ENCODE measurements around the gene CAMK1D. TPM values are rescaled to one million over a fixed set of nuclear protein-coding genes. Genes with fewer than 3 reads are reported as not detected.

CAMK1D gene
- total and polyA plus RNA-seq, 4 experiments from 2014 or later: 5.2 to 22.2 (median 19.4) TPM

DNA sequence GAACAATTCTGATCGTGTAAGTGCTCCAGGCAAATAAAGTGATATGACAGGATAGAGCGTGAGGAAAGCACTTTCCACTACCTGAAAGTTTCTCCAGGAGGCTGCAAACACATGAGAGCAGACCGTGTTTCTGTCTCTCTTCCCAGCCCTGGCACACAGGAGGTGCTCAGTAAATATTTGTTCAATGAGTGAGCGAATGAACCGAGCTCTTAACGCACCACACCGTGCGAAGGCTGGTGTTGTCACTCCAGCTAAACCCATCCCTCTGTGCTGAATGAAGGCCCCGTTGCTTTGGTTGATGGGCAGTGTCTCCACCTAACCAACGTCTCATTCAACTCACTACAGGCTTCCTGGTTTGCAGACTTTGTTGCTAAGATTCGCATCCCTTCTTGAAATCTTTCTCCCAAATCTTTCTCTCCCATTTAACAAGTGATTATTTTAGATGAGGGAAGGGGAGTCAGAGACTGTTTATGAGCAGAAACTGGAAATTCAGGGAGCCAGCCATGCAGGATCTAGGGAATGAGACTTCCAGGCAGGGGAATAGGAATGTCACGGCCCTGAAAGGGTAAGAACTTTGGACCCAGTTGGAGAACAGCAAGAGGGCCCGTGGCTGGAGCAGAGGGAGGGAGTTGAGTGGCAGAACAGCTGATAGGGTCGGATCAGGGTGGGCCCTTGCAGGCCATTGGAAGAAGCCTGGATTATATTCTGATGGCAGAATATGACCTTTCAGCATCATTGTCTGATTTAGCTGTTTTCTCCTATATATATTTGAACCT is 282.6 kb downstream of the CAMK1D start:
- H3K27me3 Mint-ChIP-seq: no peaks in the 10 kb centered on the region
- peaks cover 20% of the 10 kb centered on the region for H3K4me1 ChIP-seq (ENCODE audit: insufficient read depth, low read length)
- H3K4me3 ChIP-seq (ENCODE audit: low read length in 2 of 2): no peak overlapping the region
- intact Hi-C loops (cut with micrococcal nuclease): no loop called here
- H3K36me3 Mint-ChIP-seq: peaks cover 0 to 4% of the 10 kb centered on the region in 2 donors
- H3K9me3 ChIP-seq (ENCODE audit: control insufficient read depth in 1 of 2, low read length in 2 of 2): no peaks in the 10 kb centered on the region
- H3K4me1 Mint-ChIP-seq: peaks cover 21 to 41% (median 34%) of the 10 kb centered on the region in 4 donors
- no peak for DNase-seq
- H3K4me3 Mint-ChIP-seq: no peak overlapping the region
- no peak overlapping the region for H3K27ac ChIP-seq (ENCODE audit: low read depth, low read length)
- H3K27me3 ChIP-seq (ENCODE audit: insufficient read depth, low read length): no peaks in the 10 kb centered on the region
- H3K9me3 Mint-ChIP-seq: peaks cover 0 to 2% (median 0%) of the 10 kb centered on the region in 8 donors
- ChIA-PET CTCF (ENCODE audit: partially characterized antibody) (interaction anchor here (0.8 kb wide), 1 partner anchor 19 kb away, joined by 3 read pairs; no protein-coding TSS in a partner anchor), POLR2A (ENCODE audit: partially characterized antibody) (no interaction called here)
- no peaks in the 10 kb centered on the region for H3K36me3 ChIP-seq (ENCODE audit: insufficient read depth, low read length)
- H3K27ac Mint-ChIP-seq: peak overlapping the region in 4 of 7 donors; percentile 53 to 79 (median 64)

DNA sequence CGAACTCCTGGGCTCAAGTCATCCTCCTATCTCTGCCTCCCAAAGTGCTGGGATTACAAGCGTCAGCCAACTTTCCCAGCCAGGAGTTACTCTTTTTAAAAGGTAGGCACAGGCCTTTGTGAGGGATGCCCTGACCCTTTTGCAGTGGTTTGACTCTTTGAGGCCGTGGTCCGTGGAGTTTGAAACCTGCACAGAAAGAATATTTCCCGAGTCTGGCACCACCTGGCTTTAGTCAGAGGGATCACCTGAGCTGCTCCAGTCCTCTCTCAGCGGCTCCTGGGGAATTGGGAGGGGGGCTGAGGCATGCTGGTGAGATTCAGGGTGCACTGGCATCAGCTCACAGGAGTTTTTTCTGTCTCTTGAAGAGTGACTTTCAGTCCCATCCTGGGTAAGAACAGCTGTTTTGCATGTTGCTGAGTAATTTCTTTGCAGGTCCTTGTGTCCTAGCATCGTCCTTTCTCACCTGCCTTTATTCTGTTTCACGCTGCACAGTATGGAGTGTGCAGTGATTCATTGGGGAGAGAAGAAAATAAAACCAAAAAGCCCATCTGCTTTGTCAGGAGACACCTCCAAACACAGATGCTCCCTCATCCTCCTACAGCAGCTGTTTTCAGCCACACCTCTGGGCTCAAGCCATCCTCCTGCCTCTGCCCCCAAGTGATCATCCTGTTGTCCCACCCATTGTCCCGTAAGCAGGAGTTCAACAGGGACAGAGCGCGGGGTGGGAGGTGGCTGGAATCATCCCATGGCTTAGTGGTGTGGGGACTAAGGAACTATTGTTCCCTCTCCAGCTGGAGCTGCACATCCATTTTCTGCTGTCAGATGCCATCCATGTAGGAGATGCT is 284.7 kb downstream of the CAMK1D start:
- H3K27ac ChIP-seq (ENCODE audit: low read depth, low read length): no peak overlapping the region
- peaks cover 19% of the 10 kb centered on the region for H3K4me1 ChIP-seq (ENCODE audit: insufficient read depth, low read length)
- no peak overlapping the region for H3K4me3 ChIP-seq (ENCODE audit: low read length in 2 of 2)
- H3K36me3 Mint-ChIP-seq: peaks cover 0 to 4% of the 10 kb centered on the region in 2 donors
- no peaks in the 10 kb centered on the region for H3K9me3 ChIP-seq (ENCODE audit: control insufficient read depth in 1 of 2, low read length in 2 of 2)
- H3K4me3 Mint-ChIP-seq: peak overlapping the region in 1 of 8 donors; percentile 35
- no peak for DNase-seq
- no peaks in the 10 kb centered on the region for H3K36me3 ChIP-seq (ENCODE audit: insufficient read depth, low read length)
- intact Hi-C loops (cut with micrococcal nuclease): no loop called here
- no peaks in the 10 kb centered on the region for H3K27me3 ChIP-seq (ENCODE audit: insufficient read depth, low read length)
- no peaks in the 10 kb centered on the region for H3K9me3 Mint-ChIP-seq
- POLR2A ChIA-PET (ENCODE audit: partially characterized antibody): interaction anchor here (1.0 kb wide), 1 partner anchor 40 kb away, joined by 3 read pairs; no protein-coding TSS in a partner anchor
- peak overlapping the region in 6 of 7 donors; percentile 81 to 98 (median 92) for H3K27ac Mint-ChIP-seq
- H3K4me1 Mint-ChIP-seq: peaks cover 14 to 50% (median 37%) of the 10 kb centered on the region in 4 donors
- H3K27me3 Mint-ChIP-seq: no peaks in the 10 kb centered on the region
- CTCF ChIA-PET (ENCODE audit: partially characterized antibody): interaction anchor here (1.3 to 1.5 kb wide), 2 partner anchors 43 to 369 kb away, joined by 3 to 4 read pairs; no protein-coding TSS in a partner anchor

DNA sequence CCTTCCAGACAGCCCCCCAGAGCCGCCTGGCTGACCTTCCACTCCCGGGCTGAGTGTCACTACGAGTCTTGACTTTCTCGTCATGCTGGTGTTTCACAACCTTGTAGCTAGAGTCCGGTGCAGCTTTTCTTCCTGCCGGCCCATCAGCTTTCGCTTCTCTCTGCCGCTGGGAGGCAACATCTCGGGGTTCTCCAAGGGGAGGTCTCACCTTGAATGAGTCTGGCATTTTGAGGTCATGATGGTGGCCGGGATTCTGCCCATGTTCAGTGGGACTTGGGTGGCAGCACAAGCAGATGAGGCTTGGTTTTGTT is 285.2 kb downstream of the CAMK1D start:
- intact Hi-C loops (cut with micrococcal nuclease): no loop called here
- Mint-ChIP-seq H3K9me3 (no peaks in the 10 kb centered on the region), H3K4me3 (peak overlapping the region in 5 of 8 donors; percentile 3 to 74 (median 64)), H3K27me3 (no peaks in the 10 kb centered on the region), H3K36me3 (no peaks in the 10 kb centered on the region), H3K27ac (peak overlapping the region; percentile 81 to 98 (median 93)), H3K4me1 (peaks cover 14 to 44% (median 32%) of the 10 kb centered on the region in 4 donors)
- Histone ChIP-seq H3K27me3 (ENCODE audit: insufficient read depth, low read length) (no peaks in the 10 kb centered on the region), H3K36me3 (ENCODE audit: insufficient read depth, low read length) (no peaks in the 10 kb centered on the region), H3K4me1 (ENCODE audit: insufficient read depth, low read length) (peaks cover 15% of the 10 kb centered on the region), H3K9me3 (ENCODE audit: control insufficient read depth in 1 of 2, low read length in 2 of 2) (no peaks in the 10 kb centered on the region), H3K27ac (ENCODE audit: low read depth, low read length) (no peak overlapping the region), H3K4me3 (ENCODE audit: low read length in 2 of 2) (no peak overlapping the region)
- ChIA-PET POLR2A (ENCODE audit: partially characterized antibody) (interaction anchor here (1.0 kb wide), 1 partner anchor 40 kb away, joined by 3 read pairs; no protein-coding TSS in a partner anchor), CTCF (ENCODE audit: partially characterized antibody) (interaction anchor here (1.3 to 1.5 kb wide), 2 partner anchors 44 to 370 kb away, joined by 3 to 4 read pairs; no protein-coding TSS in a partner anchor)
- DNase-seq: no peak

DNA sequence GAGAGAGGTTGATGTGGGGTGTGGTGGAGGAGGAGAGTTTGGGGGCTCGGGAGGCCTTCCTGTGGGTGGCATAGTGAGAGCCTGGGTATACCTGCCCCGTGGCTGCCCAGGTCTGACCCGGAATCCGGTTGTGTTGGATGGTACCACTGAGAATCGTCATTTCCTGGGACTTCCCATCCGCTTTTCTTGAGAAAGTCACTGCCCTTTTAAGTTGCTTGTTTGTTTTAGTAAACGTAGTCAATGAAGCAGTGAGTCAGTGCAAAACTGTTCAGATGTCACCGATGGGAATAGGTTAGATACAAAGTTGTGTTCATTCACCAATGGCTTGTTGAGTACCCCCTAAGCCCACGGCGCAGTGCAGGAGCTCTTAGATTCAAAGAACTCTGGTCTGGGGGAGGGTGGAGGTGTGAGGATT is 285.8 kb downstream of the CAMK1D start:
- no peaks in the 10 kb centered on the region for H3K27me3 ChIP-seq (ENCODE audit: insufficient read depth, low read length)
- Mint-ChIP-seq H3K4me3 (peak overlapping the region; percentile 46 to 77 (median 64)), H3K4me1 (peaks cover 13 to 44% (median 30%) of the 10 kb centered on the region in 4 donors), H3K9me3 (no peaks in the 10 kb centered on the region), H3K27me3 (no peaks in the 10 kb centered on the region), H3K36me3 (no peaks in the 10 kb centered on the region), H3K27ac (peak overlapping the region; percentile 81 to 98 (median 93))
- no peak overlapping the region for H3K4me3 ChIP-seq (ENCODE audit: low read length in 2 of 2)
- ChIA-PET POLR2A (ENCODE audit: partially characterized antibody) (interaction anchor here (1.0 kb wide), 1 partner anchor 41 kb away, joined by 3 read pairs; no protein-coding TSS in a partner anchor), CTCF (ENCODE audit: partially characterized antibody) (interaction anchor here (1.3 to 1.5 kb wide), 2 partner anchors 44 to 370 kb away, joined by 3 to 4 read pairs; no protein-coding TSS in a partner anchor)
- no peaks in the 10 kb centered on the region for H3K9me3 ChIP-seq (ENCODE audit: control insufficient read depth in 1 of 2, low read length in 2 of 2)
- no peaks in the 10 kb centered on the region for H3K36me3 ChIP-seq (ENCODE audit: insufficient read depth, low read length)
- DNase-seq: peak; percentile 28 to 56 (median 34)
- intact Hi-C loops (cut with micrococcal nuclease): no loop called here
- peak overlapping the region; percentile 16 for H3K27ac ChIP-seq (ENCODE audit: low read depth, low read length)
- peaks cover 15% of the 10 kb centered on the region for H3K4me1 ChIP-seq (ENCODE audit: insufficient read depth, low read length)

DNA sequence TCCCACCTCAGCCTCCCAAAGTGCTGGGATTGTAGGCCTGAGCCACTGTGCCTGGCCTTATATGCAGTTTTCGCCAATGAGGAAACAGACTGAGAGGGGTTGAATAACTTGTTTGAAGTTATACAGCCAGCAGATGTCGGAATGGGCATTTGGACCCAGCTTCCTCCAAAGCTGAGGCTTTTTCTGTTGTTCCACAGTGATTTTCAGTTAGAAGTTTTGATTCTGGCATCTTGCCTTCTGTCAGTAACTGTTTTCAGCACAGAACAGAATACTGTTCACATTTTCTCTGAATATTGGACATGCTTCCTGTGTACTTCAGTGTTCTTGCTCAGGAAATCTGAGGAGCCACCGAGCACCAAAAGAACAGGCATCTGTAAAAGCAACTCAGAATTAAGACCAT is 287.2 kb downstream of the CAMK1D start:
- intact Hi-C loops (cut with micrococcal nuclease): no loop called here
- Histone ChIP-seq H3K27me3 (ENCODE audit: insufficient read depth, low read length) (no peaks in the 10 kb centered on the region), H3K36me3 (ENCODE audit: insufficient read depth, low read length) (no peaks in the 10 kb centered on the region), H3K27ac (ENCODE audit: low read depth, low read length) (no peak overlapping the region), H3K9me3 (ENCODE audit: control insufficient read depth in 1 of 2, low read length in 2 of 2) (no peaks in the 10 kb centered on the region), H3K4me1 (ENCODE audit: insufficient read depth, low read length) (peaks cover 15% of the 10 kb centered on the region), H3K4me3 (ENCODE audit: low read length in 2 of 2) (no peak overlapping the region)
- peak overlapping the region in 1 of 8 donors; percentile 4 for H3K4me3 Mint-ChIP-seq
- ChIA-PET CTCF (ENCODE audit: partially characterized antibody) (no interaction called here), POLR2A (ENCODE audit: partially characterized antibody) (no interaction called here)
- peak overlapping the region in 1 of 7 donors; percentile 13 for H3K27ac Mint-ChIP-seq
- no peaks in the 10 kb centered on the region for H3K27me3 Mint-ChIP-seq
- peaks cover 13 to 44% (median 29%) of the 10 kb centered on the region in 4 donors for H3K4me1 Mint-ChIP-seq
- no peaks in the 10 kb centered on the region for H3K36me3 Mint-ChIP-seq
- H3K9me3 Mint-ChIP-seq: no peaks in the 10 kb centered on the region
- no peak for DNase-seq

DNA sequence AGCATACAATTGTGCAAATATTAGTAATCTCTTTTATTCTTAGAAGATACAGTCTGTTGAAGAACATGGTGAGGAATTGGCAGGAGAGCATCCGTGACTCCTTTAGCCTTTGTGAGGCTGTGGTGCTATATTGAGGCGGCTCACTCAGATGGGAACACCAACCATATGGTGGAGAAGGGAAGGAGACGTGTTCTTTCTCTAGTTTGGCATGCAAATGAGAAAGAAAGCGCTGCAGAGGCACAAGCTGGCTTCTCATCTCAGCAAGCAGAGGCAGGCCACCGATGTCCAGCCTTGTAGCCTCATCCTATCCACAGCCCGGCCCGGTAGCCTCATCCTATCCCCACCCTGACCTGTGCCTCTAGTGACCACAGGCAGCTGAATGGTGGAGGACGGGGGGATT is 288.3 kb downstream of the CAMK1D start:
- DNase-seq: no peak
- no peak overlapping the region for H3K27ac ChIP-seq (ENCODE audit: low read depth, low read length)
- H3K36me3 ChIP-seq (ENCODE audit: insufficient read depth, low read length): no peaks in the 10 kb centered on the region
- no peaks in the 10 kb centered on the region for H3K9me3 ChIP-seq (ENCODE audit: control insufficient read depth in 1 of 2, low read length in 2 of 2)
- H3K36me3 Mint-ChIP-seq: no peaks in the 10 kb centered on the region
- H3K4me1 Mint-ChIP-seq: peaks cover 13 to 40% (median 31%) of the 10 kb centered on the region in 4 donors
- peaks cover 15% of the 10 kb centered on the region for H3K4me1 ChIP-seq (ENCODE audit: insufficient read depth, low read length)
- peak overlapping the region in 1 of 8 donors; percentile 4 for H3K4me3 Mint-ChIP-seq
- H3K9me3 Mint-ChIP-seq: no peaks in the 10 kb centered on the region
- no peaks in the 10 kb centered on the region for H3K27me3 ChIP-seq (ENCODE audit: insufficient read depth, low read length)
- intact Hi-C loops (cut with micrococcal nuclease): no loop called here
- H3K27me3 Mint-ChIP-seq: no peaks in the 10 kb centered on the region
- ChIA-PET POLR2A (ENCODE audit: partially characterized antibody) (no interaction called here), CTCF (ENCODE audit: partially characterized antibody) (no interaction called here)
- no peak overlapping the region for H3K4me3 ChIP-seq (ENCODE audit: low read length in 2 of 2)
- peak overlapping the region in 1 of 7 donors; percentile 70 for H3K27ac Mint-ChIP-seq

GRCh38 chr10:12638103-12638502 is 288.8 kb downstream of the CAMK1D start:
- no peak overlapping the region for H3K4me3 ChIP-seq (ENCODE audit: low read length in 2 of 2)
- no peaks in the 10 kb centered on the region for H3K9me3 Mint-ChIP-seq
- POLR2A ChIA-PET (ENCODE audit: partially characterized antibody): no interaction called here
- H3K27me3 ChIP-seq (ENCODE audit: insufficient read depth, low read length): no peaks in the 10 kb centered on the region
- peak overlapping the region in 4 of 7 donors; percentile 70 to 81 (median 76) for H3K27ac Mint-ChIP-seq
- H3K4me1 ChIP-seq (ENCODE audit: insufficient read depth, low read length): peaks cover 15% of the 10 kb centered on the region
- DNase-seq: no peak
- H3K36me3 ChIP-seq (ENCODE audit: insufficient read depth, low read length): no peaks in the 10 kb centered on the region
- H3K4me1 Mint-ChIP-seq: peaks cover 13 to 38% (median 31%) of the 10 kb centered on the region in 4 donors
- CTCF ChIA-PET (ENCODE audit: partially characterized antibody): no interaction called here
- no peaks in the 10 kb centered on the region for H3K9me3 ChIP-seq (ENCODE audit: control insufficient read depth in 1 of 2, low read length in 2 of 2)
- intact Hi-C loops (cut with micrococcal nuclease): no loop called here
- H3K27ac ChIP-seq (ENCODE audit: low read depth, low read length): no peak overlapping the region
- no peaks in the 10 kb centered on the region for H3K36me3 Mint-ChIP-seq
- no peak overlapping the region for H3K4me3 Mint-ChIP-seq
- H3K27me3 Mint-ChIP-seq: no peaks in the 10 kb centered on the region
